Measurements from ENCODE around the gene NBAS. TPM values are rescaled to one million over a fixed set of nuclear protein-coding genes. Genes with fewer than 3 reads are reported as not detected.
"Not testable (repeated sequence)": the region's sequence is repeated elsewhere in the genome, so short reads cannot be mapped to it uniquely, and the experiment has no call there.

Gene NBAS
- total RNA-seq, 1 experiment from 2014 or later = 35.1 TPM

GRCh38 chr2:15412779-15413178, 148.4 kb downstream of the NBAS start:
- no peak for DNase-seq (ENCODE audit: low read depth)

- DNase-seq (ENCODE audit: low read depth) = no peak
Measured at GRCh38 chr2:15412309-15412708, 148.8 kb downstream of the NBAS start.

- no peak for DNase-seq (ENCODE audit: low read depth)
Measured at GRCh38 chr2:15410884-15411283, 150.2 kb downstream of the NBAS start.

GRCh38 chr2:15408759-15409158, 152.4 kb downstream of the NBAS start:
- no peak for DNase-seq (ENCODE audit: low read depth)

GRCh38 chr2:15407666-15408065, 153.5 kb downstream of the NBAS start:
- no peak for DNase-seq (ENCODE audit: low read depth)

GRCh38 chr2:15404511-15404910, 156.6 kb downstream of the NBAS start:
- DNase-seq (ENCODE audit: low read depth) = not testable (repeated sequence)

- no peak for DNase-seq (ENCODE audit: low read depth)
Measured at GRCh38 chr2:15400240-15400826, 160.8 kb downstream of the NBAS start.

- no peak for DNase-seq (ENCODE audit: low read depth)
Measured at GRCh38 chr2:15399241-15399640, 161.9 kb downstream of the NBAS start.

- DNase-seq (ENCODE audit: low read depth) = no peak
Measured at GRCh38 chr2:15391751-15392150, 169.4 kb downstream of the NBAS start.

- no peak for DNase-seq (ENCODE audit: low read depth)
Measured at GRCh38 chr2:15389895-15390294, 171.2 kb downstream of the NBAS start.

GRCh38 chr2:15389326-15389700, 171.8 kb downstream of the NBAS start:
- DNase-seq (ENCODE audit: low read depth) = no peak

GRCh38 chr2:15388406-15389325, 172.5 kb downstream of the NBAS start:
- DNase-seq (ENCODE audit: low read depth) = no peak

GRCh38 chr2:15385184-15385583, 175.9 kb downstream of the NBAS start:
- no peak for DNase-seq (ENCODE audit: low read depth)

GRCh38 chr2:15383695-15384350, 177.3 kb downstream of the NBAS start:
- no peak for DNase-seq (ENCODE audit: low read depth)

GRCh38 chr2:15378148-15378908, 182.8 kb downstream of the NBAS start:
- no peak for DNase-seq (ENCODE audit: low read depth)

- DNase-seq (ENCODE audit: low read depth) = no peak
Measured at GRCh38 chr2:15377202-15377601, 183.9 kb downstream of the NBAS start.

GRCh38 chr2:15372019-15372418, 189.1 kb downstream of the NBAS start:
- no peak for DNase-seq (ENCODE audit: low read depth)

GRCh38 chr2:15369129-15369528, 192.0 kb downstream of the NBAS start:
- no peak for DNase-seq (ENCODE audit: low read depth)

GRCh38 chr2:15367715-15368114, 193.4 kb downstream of the NBAS start:
- no peak for DNase-seq (ENCODE audit: low read depth)

GRCh38 chr2:15367205-15367604, 193.9 kb downstream of the NBAS start:
- no peak for DNase-seq (ENCODE audit: low read depth)

GRCh38 chr2:15365411-15365810, 195.7 kb downstream of the NBAS start:
- no peak for DNase-seq (ENCODE audit: low read depth)

- no peak for DNase-seq (ENCODE audit: low read depth)
Measured at GRCh38 chr2:15364561-15364960, 196.6 kb downstream of the NBAS start.

All from LHCN-M2 (cell line).